Left lung (tissue), 10 donors: Measurements from ENCODE around the gene SH3TC2. TPM values are rescaled to one million over a fixed set of nuclear protein-coding genes. Genes with fewer than 3 reads are reported as not detected.

Source experiments
- ATAC-seq: fragments of 200-7000 bp; cut with Tn5 transposase; one replicate; pipeline ENCODE4 v1.9.1; 2020; ENCODE audit warnings: moderate library complexity
- DNase-seq, 4 donors: peaks; one replicate each; pipeline ENCODE4 v3.0.0-alpha.2; 2013 to 2020
- H3K27ac ChIP-seq, 2 donors: fragments of 200-600 bp; sonication (generic) in 1 of 2; one replicate each; pipeline versions ENCODE4 v1.5.0 to v1.8.0; 2020 to 2021
- H3K27me3 ChIP-seq, 2 donors: fragments of 200-600 bp; sonication (generic) in 1 of 2; one replicate each; pipeline versions ENCODE4 v1.5.0 to v1.8.0; 2020 to 2021
- H3K36me3 ChIP-seq, 2 donors: fragments of 200-600 bp; sonication (generic) in 1 of 2; one replicate each; pipeline versions ENCODE4 v1.5.0 to v1.8.0; 2020 to 2021
- H3K4me1 ChIP-seq, 2 donors: fragments of 200-600 bp; one replicate each; pipeline ENCODE4 v1.8.0; 2021
- H3K4me3 ChIP-seq, 2 donors: fragments of 200-600 bp; sonication (generic) in 1 of 2; one replicate each; pipeline versions ENCODE4 v1.5.0 to v1.8.0; 2020 to 2021; ENCODE audit warnings: mild to moderate bottlenecking in 1 of 2
- H3K9me3 ChIP-seq, 2 donors: fragments of 200-600 bp; sonication (generic) in 1 of 2; one replicate each; pipeline versions ENCODE4 v1.5.0 to v1.8.0; 2020 to 2021
- intact Hi-C, 2 donors: fragments of 100-400 bp; cut with DNase I; formaldehyde crosslinking; loops; one replicate each; pipeline versions ENCODE4 v1.11.2 to v1.14.2; 2022
- polyA plus RNA-seq, 6 donors: library from polyadenylated mRNA; unstranded; fragments of 120-200 nt; gene quantifications; one replicate each; pipeline ENCODE4 v1.2.1, GENCODE V29; 2013; ENCODE audit not compliant: insufficient read length in 6 of 6
- total RNA-seq, 2 donors: library from RNA; stranded (reverse); fragmentation: NEBNext Ultra II Directional; extraction: Animal tissue kit (Norgen Biotek cat#: 25700); gene quantifications; one replicate each; pipeline ENCODE4 v1.2.1, GENCODE V29; 2021
- TF ChIP-seq, protein P1 (sequence below), 2 donors: fragments of 200-600 bp; sonication (generic) in 1 of 2; IDR thresholded peaks; one replicate each; pipeline versions ENCODE4 v1.5.0 to v1.8.0; 2021; ENCODE audit warnings: antibody characterized with exemption in 2 of 2
- donor health status: DM: no; HTN: yes; CAD: no.
- donor health status: DM: no; HTN: no; CAD: no.

The SH3TC2 gene
- total and polyA plus RNA-seq, 8 donors = 1.0 to 2.5 (median 2.1) TPM

DNA sequence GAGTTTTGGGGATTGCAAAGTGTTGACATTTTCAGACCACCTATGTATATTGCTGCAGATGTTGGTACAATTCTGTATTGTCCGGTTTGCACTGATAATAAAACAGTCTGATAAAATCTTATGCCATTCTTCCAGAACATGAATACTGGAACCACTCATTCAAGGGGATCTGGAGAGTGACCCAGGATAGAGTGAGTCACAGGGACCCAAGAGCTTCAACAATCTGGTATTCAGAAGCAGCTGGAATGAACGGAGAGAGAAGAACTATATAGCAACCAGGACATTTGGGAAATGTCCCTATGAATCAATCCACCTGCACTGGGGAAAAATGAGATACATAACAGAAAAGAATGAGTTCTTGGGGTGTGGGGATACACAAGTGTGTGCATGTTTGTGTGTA lies 73.3 kb downstream of the SH3TC2 start:
- no peak for ATAC-seq
- H3K9me3 ChIP-seq = no peaks in the 10 kb centered on the region
- no peak overlapping the region for H3K27ac ChIP-seq
- H3K36me3 ChIP-seq = no peaks in the 10 kb centered on the region
- TF ChIP-seq, protein P1, sequence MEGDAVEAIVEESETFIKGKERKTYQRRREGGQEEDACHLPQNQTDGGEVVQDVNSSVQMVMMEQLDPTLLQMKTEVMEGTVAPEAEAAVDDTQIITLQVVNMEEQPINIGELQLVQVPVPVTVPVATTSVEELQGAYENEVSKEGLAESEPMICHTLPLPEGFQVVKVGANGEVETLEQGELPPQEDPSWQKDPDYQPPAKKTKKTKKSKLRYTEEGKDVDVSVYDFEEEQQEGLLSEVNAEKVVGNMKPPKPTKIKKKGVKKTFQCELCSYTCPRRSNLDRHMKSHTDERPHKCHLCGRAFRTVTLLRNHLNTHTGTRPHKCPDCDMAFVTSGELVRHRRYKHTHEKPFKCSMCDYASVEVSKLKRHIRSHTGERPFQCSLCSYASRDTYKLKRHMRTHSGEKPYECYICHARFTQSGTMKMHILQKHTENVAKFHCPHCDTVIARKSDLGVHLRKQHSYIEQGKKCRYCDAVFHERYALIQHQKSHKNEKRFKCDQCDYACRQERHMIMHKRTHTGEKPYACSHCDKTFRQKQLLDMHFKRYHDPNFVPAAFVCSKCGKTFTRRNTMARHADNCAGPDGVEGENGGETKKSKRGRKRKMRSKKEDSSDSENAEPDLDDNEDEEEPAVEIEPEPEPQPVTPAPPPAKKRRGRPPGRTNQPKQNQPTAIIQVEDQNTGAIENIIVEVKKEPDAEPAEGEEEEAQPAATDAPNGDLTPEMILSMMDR (IDR thresholded peaks at IDR 0.05) = no peak
- no peak overlapping the region for H3K4me3 ChIP-seq
- intact Hi-C loops = no loop called here
- no peaks in the 10 kb centered on the region for H3K27me3 ChIP-seq
- no peaks in the 10 kb centered on the region for H3K4me1 ChIP-seq
- no peak for DNase-seq

DNA sequence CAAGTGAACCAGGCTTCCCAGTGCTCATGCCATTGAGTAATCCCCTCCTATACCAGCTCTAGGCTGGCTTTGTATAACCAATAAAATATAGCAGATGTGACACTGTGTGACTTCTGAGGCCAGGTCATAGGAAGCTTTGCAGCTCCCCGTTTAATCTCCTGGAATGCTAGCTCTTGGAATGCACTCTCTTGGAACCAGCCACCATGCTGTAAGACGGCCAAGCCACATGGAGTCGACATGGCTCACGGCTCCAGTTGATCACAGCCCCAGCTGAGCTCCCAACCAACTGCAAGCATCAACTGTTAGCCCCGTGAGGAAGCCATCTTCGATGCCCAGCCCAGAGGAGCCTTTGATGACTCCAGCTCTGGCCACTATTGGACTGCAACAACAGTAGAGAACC lies 74.5 kb downstream of the SH3TC2 start:
- no peak overlapping the region for H3K27ac ChIP-seq
- H3K4me3 ChIP-seq = no peak overlapping the region
- intact Hi-C loops = no loop called here
- no peaks in the 10 kb centered on the region for H3K27me3 ChIP-seq
- H3K36me3 ChIP-seq = no peaks in the 10 kb centered on the region
- ATAC-seq (no peak), DNase-seq (no peak)
- H3K9me3 ChIP-seq = no peaks in the 10 kb centered on the region
- H3K4me1 ChIP-seq = no peaks in the 10 kb centered on the region
- TF ChIP-seq, protein P1 (IDR thresholded peaks at IDR 0.05) = no peak

DNA sequence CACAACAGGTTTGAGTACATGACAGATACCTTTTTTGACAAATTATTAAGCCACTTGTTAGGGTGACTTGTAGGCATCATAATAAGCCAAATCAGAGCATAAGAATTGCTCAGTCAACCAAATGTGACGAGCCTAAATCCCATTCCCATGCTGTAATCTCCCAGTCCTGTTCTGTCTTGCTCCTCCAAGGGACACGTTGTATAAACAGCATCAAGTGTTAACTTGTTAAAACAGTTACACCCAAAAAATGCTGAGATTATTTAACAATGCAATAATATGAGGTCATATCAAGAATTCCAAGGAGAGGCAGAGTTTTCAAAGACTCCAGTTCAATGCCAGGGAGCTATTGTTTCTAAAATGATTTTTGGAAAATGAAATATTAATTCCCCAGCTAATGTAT lies 76.2 kb downstream of the SH3TC2 start:
- intact Hi-C loops = no loop called here
- Histone ChIP-seq H3K27me3 (no peaks in the 10 kb centered on the region), H3K27ac (no peak overlapping the region), H3K4me1 (no peaks in the 10 kb centered on the region), H3K36me3 (no peaks in the 10 kb centered on the region), H3K9me3 (no peaks in the 10 kb centered on the region), H3K4me3 (no peak overlapping the region)
- ATAC-seq (peak; percentile 68), DNase-seq (no peak)
- TF ChIP-seq, protein P1 (IDR thresholded peaks at IDR 0.05) = no peak

GRCh38 chr5:148984345-148984744 lies 78.5 kb downstream of the SH3TC2 start:
- DNase-seq = no peak
- Histone ChIP-seq H3K4me3 (no peak overlapping the region), H3K27ac (no peak overlapping the region), H3K4me1 (no peaks in the 10 kb centered on the region), H3K36me3 (no peaks in the 10 kb centered on the region), H3K27me3 (no peaks in the 10 kb centered on the region), H3K9me3 (no peaks in the 10 kb centered on the region)
- intact Hi-C loops = no loop called here
- TF ChIP-seq, protein P1 (IDR thresholded peaks at IDR 0.05) = no peak
- peak; percentile 66 for ATAC-seq

DNA sequence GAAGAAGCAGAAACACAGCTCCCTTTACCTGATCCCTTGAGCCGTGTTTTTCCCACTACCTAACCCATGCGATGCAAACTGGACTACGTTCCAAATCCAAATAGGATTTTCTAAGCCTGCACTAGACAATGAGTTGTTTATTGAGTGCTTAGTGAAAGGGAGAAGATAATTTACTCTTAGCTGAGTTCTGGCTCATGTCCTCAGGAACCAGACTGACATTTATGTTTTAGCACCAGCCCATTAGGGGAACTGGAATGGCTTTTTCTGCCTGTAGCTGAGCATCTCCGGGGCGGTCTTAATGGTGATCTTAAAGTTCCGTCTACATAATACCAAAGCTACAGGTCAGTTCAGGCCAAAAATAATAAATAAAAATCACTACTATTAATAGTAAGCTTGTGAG lies 81.5 kb downstream of the SH3TC2 start:
- intact Hi-C loops = no loop called here
- Histone ChIP-seq H3K4me1 (no peaks in the 10 kb centered on the region), H3K27me3 (no peaks in the 10 kb centered on the region), H3K4me3 (no peak overlapping the region), H3K27ac (no peak overlapping the region), H3K9me3 (no peaks in the 10 kb centered on the region), H3K36me3 (no peaks in the 10 kb centered on the region)
- ATAC-seq (no peak), DNase-seq (no peak)
- TF ChIP-seq, protein P1 (IDR thresholded peaks at IDR 0.05) = no peak
